SHP77 (cell line): ENCODE results near the gene PRKACB.
"Not testable (repeated sequence)": the region's sequence is repeated elsewhere in the genome, so short reads cannot be mapped to it uniquely, and the experiment has no call there.

ENCODE experiments used
- DNase-seq, 2 experiments: peaks; one replicate each; lab custom pipeline; 2025; lab: John Stamatoyannopoulos, UW

Gene PRKACB

DNA sequence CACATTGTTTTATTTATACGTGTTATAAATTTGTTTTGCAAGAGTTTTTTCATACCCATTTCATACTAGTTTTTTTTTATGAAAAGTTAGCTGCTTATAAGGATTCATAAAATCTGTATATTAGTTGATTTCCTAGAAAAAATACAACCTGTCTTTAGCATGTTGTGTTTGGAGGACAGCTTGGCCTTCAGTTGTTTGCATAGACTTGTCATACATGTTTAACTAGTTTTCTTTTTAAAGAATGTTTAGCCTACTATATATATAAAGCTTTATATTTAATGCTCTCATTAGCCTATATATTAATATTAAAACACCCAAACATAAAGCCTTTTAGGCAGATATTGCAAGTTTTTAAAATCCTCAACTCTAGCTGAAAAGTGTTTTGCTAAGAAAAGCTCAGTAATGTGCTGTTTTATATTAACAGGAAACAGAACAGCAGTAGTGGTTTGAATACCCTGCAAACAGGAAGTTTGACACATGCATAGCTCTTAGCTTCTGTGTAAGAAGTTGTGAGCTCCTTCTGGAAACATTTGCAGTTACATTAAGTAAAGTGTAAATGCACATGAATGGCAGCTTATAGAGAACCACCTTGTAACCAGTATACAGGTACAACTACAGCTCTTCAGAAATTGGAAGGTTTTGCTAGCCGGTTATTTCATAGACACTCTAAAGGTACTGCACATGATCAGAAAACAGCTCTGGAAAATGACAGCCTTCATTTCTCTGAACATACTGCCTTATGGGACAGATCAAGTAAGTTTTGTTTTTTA lies at the start of gene PRKACB:
Gene PRKACB, plus strand, starts transcription at position 476 of the 770 bp plus-strand sequence. Its CDS starts 91 bp downstream, at position 567.
- no peak for DNase-seq

DNA sequence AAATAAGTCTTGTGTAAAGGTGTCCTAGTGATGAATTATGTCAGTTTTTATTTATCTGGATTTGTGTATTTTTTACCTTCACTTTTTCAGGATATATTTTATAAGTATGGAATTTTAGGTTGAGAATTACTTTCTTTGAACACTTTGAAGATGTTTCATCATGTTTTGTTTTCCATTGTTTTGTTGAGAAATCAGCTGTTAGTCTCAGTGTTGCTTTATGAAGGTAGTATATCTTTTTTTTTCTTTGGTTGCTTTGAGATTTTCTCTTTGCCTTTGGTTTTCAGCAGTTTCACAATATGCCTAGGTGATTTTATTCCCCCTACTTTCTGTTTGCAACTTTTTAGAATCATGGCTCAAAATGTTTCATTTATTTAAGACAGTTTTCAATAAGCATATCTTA lies 48.8 kb upstream of the PRKACB start:
- no peak for DNase-seq

GRCh38 chr1:84096176-84096575 lies 47.9 kb upstream of the PRKACB start:
- no peak for DNase-seq

GRCh38 chr1:84101204-84101603 lies 42.9 kb upstream of the PRKACB start:
- no peak for DNase-seq

- DNase-seq = peak; percentile 81 to 84
Observed at GRCh38 chr1:84103197-84103992, 40.7 kb upstream of the PRKACB start.

DNA sequence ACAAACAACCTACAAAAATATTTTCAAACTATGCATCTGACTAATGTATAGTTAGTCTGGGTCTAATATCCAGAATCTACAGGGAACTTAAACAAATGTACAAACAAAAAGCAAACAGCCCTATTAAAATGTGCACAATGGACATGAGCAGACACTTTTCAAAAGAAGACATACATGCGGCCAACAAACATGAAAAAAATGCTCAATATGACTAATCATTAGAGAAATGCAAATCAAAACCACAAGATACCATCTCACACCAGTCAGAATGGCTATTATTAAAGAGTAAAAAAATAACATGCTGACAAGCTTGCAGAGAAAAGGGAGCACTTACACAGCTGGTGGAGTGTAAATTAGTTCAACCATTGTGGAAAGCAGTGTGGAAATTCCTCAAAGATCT lies 36.5 kb upstream of the PRKACB start:
- DNase-seq = not testable (repeated sequence)

DNA sequence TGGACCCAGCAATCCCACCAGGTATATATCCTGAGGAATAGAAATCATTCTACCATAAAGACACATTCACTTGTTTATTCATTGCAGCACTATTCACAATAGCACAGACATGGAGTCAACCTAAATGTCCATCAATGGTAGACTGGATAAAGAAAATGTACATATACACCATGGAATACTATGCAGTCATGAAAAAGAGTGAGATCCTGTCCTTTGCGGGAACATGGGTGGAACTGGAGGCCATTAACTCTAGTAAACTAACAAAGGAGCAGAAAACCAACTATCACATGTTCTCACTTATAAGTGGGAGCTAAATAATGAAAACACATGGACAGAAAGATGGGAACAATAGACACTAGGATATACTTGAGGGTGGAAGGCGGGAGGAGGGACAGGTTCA lies 36.1 kb upstream of the PRKACB start:
- no peak for DNase-seq

- no peak for DNase-seq
Observed at GRCh38 chr1:84108900-84109578, 35.0 kb upstream of the PRKACB start.

DNA sequence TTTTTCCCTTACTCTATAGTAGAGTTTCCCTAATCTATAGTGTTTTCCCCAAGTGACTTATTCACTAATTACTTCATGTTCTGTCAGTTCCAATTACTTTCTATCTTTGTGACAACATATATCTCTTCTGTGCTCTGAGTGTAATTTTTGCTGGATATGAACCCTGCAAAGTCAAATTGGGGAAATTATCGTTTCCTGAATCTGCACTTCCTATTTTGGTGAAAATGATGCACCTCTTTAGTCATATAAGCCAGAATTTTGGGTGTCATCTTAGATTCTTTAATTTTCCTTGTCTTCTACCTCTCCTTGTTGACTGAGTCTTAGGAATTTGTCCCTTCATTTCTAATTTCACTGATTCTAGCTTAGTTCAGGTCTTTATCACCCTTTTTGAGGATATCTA lies 33.4 kb upstream of the PRKACB start:
- no peak for DNase-seq

- no peak for DNase-seq
Observed at GRCh38 chr1:84116558-84116957, 27.5 kb upstream of the PRKACB start.

DNA sequence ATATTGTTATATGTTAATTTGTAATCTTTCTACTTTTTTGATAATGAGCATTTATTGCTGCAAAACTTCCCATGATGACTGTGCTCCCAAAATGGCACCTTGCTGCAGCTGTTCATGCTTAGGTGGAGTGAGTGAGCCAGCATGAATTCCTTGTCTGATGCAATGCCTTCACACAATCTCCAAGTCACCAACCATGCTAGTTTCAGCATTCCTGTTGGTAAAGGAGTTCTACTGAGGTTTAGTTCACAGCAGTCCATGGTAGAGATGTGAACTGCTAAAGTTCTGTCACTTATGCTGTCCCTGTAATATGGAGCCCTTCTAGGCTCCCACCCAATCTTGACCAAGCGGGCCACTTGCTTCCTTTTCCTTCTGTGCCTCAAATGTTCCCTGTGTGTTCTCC lies 26.2 kb upstream of the PRKACB start:
- DNase-seq = no peak

GRCh38 chr1:84121360-84121759 lies 22.7 kb upstream of the PRKACB start:
- DNase-seq = no peak

- peak; percentile 43 to 48 for DNase-seq
Observed at GRCh38 chr1:84122780-84123382, 21.2 kb upstream of the PRKACB start.

DNA sequence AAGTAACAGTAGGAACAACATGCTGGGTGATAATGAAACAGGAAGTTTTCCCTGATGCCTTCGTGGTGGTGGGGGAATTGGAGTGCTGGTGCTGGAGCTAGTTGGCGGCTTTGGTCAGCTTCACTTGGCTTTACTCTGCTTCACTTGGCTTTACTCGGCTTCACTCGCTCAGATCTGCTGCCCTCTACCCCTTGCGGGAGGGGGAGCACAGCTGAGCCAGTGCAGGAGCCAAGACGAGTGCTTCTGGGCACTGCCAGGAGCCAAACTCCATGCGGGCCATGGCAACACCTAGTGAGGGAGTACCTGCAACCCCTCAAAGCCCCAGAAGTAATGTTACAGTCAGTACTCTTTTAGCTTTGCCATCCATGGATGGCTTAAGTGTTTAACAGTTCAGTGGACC lies 10.6 kb upstream of the PRKACB start:
- no peak for DNase-seq

- DNase-seq = no peak
Observed at GRCh38 chr1:84135341-84135740, 8.7 kb upstream of the PRKACB start.

- DNase-seq = no peak
Observed at GRCh38 chr1:84141182-84142003, 2.7 kb upstream of the PRKACB start.

DNA sequence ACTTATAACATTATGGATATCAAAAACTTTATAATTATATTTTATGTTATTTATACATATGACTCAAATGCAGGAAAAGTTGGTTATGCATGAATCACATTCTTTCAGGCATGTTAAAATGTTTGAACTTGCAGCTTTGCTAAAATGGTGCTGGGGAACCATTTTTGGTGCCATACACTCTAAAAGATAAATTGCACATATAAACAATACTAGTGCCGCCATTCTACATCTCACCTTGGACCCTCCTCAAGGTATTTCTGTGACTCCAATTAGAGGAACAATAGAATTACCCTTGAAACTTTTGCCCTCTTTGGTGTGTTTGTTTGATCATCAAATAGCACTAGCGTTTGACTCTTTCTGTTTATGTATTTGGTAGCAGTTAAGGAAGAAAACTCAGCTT lies 997 bp downstream of the PRKACB start:
- no peak for DNase-seq

DNA sequence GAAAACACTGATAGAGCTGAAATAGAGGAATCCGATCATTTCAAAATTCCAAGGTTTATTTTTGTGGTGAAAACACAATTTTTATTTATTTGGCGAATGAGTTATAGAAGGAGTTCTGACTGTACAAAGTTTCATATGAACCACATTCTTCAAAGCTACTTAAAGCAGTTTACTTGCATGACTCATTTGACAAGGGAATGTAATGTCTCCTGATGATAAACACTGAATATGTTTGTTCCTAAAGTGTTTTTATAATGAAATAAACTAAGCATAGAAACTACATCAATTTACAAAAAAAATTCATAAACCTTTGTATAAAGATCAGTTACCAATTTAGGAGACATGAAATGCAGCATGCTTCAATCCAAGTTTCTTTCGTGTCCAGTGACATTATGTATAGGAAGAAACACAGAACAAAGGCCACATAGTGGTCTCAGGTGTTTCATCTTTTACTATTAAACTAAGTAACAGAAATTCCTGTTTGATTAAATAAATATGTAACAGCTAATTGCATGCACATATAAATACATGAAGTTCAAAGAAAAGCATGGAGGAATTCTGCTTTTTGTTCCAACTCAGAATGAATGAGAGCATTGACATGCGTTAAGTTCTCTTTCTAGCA lies 2.5 kb downstream of the PRKACB start:
- no peak for DNase-seq

GRCh38 chr1:84148758-84149157 lies 4.7 kb downstream of the PRKACB start:
- no peak for DNase-seq

GRCh38 chr1:84152649-84153056 lies 8.6 kb downstream of the PRKACB start:
- no peak for DNase-seq

GRCh38 chr1:84155517-84155916 lies 11.4 kb downstream of the PRKACB start:
- DNase-seq = no peak
